CMK (cell line): Measurements from ENCODE around the gene KRT14.
A peak's percentile ranks its signal among the peaks of the same experiment; 100 is the strongest.
"Not testable (repeated sequence)": the region's sequence is repeated elsewhere in the genome, so short reads cannot be mapped to it uniquely, and the experiment has no call there.

Source experiments
- DNase-seq: peaks from one replicate; pipeline ENCODE4 v3.0.0-alpha.2; 2010; ENCODE audit warnings: low read depth

The KRT14 gene

DNA sequence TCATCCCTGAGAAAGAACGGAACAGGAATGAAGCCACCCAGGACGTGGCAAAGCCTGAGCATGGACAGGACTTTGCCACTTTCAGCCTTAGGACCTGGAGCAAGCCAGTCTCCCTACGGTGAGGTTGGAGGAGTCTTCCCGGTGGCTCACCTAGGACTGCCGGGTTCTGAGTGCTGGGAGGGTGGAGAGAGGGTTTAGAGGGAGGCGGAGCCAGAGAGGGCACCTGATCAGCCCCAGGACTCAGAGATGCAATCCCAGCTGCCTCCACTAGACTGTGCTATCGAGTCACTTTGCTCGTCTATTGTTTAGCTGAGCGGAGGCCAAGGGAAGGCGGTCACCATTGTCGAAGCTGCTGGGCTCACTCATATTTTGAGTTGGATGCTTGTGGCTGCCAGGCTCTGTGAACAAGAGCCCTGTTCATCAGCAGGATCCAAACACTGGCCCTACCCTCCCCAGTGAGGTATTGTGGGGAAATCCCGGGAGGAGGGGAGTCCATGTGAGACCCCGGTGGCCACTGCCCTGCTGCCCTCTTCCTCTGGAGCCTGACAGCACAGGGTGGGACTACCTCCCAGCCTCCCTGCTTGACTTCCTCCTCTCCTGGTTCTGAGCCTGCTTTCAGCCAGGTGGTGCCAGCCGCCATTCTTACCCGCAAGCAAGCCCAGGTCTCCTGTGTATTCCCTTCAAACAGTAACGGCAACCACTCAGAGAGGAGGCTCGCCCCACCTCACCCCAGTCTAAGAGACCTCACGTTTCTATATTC lies 7.0 kb downstream of the KRT14 start:
- peak; percentile 46 for DNase-seq

DNA sequence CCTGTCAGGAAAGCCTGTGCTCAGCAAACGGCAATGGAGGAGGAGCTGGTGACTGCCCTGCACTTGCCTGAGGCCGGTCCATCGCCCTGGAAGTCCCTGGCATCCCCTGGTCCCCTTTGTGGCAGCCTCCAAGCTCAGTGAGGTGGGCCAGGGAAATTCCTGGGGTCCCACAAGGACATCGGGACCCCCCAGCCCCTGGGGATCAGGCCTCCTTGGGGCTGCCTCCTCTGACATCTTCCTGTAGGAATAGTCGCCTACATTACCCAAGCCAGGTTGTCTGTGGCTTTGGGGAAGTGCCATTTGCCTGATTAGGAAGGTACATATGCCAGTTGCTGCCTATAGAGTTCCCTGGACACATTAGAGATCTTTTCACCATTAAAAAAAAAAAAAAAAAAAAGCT lies 7.7 kb downstream of the KRT14 start:
- no peak for DNase-seq

DNA sequence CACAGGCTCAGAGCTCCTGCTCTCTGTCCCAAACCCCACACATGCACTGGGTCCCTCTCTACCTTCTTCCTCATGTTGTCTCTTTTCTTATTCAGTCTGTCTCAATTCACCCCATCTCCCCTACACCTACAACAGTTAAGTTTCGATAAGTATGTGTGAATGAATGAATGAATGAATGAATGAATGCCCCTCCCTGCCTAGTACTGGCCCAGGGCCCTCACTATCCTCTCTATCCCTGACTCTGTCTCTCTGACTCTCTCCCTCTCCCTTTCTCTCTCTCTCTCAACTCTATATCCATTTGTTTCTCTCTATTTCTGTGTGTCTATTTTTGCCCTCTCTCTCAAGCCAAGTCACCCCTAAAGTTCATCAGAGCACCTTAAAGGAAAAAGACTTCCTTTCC lies 8.2 kb downstream of the KRT14 start:
- no peak for DNase-seq

DNA sequence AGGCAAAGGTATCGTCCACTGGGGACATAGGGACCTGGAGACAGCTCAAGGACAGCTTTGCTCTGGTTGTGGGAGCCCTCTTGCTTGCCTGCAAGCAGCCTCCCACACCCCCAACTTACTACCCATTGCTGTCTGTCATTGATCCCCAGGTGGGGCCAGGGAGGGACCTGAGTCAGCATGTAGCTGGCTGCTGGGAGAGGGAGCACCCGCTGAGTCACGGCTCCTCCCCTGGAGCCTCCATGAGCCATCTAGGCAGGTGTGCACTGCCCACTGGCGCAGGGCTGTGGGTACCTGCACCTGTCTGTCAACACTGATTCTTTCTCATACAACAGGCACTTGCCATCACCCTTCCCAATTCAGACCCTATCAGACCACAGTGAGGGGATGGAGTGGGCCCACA lies 10.0 kb downstream of the KRT14 start:
- DNase-seq = not testable (repeated sequence)

DNA sequence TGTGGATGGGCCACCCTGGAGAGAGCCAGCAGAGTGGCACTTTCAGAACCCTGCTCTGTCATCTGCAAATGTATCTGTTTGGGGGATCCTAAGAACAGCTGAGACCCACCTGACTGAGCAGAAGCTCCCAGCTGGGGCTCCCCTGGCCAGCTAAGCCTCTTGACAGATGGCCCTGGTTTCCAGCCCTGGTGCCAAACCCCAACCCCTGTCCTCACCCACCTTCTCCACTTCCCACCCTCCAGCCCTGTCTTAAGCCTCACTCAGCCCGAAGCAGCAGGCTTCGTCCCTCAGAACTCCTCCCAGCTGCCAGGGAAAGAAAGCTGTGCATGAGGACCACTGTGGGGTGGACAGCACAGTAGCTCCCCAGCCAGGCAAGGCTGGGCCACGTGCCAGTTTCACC lies 11.4 kb downstream of the KRT14 start:
- DNase-seq = no peak

DNA sequence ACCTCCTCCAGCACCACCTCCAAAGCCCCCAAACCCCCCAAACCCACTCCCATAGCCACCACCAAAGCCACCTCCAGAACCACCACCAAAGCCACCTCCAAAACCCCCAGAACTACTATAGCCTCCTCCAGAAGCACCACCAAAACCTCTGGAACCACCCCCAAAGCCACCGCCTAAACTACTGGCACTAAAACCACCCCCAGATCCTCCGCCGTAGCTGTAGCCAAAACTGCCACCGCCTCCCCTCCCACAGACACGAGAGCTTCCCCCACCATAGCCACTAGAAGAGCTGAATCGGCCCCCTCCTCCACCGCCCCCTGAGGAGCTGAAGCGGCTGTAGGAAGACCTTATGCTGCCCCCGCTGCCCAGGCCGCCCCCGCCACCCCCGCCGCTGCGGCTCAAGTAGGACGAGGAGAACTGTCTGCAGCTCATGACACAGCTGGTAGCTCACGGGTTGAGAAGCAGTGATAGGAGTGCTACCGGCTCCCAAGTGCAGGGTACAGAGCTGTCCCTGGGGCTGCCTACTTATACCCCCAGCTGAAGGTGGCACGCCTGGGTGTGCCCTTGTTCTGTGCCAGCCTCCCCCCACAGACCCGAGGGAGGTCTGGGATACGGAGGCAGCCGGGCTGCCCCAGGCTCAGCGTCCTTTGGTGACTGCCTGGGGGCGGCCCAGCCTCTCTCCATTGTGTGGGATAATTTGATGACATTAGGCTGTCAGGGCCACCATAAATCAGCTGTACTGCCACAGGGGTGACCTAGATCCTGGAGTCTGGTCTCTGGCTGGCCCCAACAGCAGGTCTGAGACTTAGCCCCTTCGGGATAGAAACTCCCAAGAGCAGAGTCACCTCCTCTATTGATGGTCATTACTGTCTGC lies 14.9 kb downstream of the KRT14 start, which contains the start of gene KRT9:
Gene KRT9, minus strand, starts transcription at position 499 of the 874 bp plus-strand sequence. Its CDS starts 67 bp downstream, at position 432.
- DNase-seq = no peak

DNA sequence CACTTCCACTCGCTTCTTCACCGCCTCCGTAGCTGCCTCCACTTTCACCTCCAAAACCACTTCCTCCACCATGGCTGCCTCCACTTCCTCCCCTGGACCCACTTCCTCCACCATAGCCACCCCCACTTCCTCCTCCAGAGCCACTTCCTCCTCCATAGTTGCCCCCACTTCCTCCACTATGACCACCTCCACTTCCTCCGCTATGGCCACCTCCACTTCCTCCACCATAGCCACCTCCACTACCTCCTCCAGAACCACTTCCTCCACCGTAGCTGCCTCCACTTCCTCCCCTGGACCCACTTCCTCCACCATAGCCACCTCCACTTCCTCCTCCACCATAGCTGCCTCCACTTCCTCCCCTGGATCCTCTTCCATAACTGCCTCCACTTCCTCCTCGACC lies 19.4 kb downstream of the KRT14 start:
- DNase-seq = no peak

DNA sequence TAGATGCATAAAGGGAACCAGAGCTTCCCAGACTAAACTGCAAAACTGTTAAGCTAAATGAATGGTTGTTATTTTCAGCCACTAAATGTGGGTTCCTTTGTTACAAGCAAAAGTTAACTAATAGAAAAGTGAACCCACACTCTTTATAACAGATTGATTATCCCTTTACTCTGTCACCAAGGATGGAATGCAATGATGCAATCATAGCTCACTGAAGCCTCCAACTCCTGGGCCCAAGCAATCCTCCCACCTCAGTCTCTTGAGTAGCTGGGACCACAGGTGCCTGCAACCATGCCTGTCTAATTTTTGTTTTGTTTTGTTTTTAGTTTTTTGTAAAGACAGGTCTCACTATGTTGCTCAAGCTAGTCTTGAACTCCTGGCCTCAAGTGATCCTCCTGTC lies 21.4 kb downstream of the KRT14 start:
- no peak for DNase-seq

DNA sequence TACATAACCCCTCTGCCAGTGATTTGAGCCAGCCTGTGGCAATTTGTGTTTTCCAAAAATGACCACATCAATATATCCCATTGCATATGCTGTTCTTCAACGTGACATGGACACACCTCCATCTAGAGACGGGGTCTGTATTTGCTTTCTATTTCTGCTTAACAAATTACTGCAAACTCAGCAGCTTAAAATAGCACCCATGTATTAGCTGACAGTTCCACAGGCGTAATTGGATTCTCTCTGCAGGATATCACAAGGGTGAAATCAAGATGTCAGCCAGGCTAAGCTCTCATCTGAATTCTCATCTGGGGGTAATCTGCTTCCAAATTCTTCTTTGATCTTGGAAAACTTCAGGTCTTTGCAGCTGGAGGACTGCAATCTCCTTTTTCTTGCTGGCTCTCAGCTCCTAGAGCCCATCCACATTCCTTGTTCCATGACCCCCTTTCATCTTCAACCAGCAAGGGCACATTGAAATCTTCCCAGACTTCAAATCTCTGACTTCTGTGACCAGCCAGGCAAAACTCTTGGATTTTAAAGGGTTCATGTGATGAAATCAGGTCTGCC lies 23.0 kb downstream of the KRT14 start:
- no peak for DNase-seq

DNA sequence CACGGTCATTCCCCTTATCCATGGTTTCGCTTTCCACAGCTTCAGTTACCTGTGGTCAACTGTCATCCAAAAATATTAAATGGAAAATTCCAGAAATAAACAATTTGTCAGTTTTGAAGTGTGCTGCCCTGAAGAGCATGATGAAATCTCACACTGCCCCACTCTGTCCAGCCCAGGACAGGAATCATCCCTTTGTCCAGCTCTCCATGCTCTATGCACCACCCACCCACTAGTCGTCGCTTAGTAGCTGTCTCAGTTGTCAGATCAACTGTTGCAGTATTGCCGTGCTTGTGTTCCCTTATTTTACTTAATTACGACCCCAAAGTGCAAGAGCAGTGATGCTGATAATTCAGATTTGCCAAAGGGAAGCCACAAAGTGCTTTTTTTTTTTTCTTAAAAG lies 25.1 kb downstream of the KRT14 start:
- DNase-seq = no peak

DNA sequence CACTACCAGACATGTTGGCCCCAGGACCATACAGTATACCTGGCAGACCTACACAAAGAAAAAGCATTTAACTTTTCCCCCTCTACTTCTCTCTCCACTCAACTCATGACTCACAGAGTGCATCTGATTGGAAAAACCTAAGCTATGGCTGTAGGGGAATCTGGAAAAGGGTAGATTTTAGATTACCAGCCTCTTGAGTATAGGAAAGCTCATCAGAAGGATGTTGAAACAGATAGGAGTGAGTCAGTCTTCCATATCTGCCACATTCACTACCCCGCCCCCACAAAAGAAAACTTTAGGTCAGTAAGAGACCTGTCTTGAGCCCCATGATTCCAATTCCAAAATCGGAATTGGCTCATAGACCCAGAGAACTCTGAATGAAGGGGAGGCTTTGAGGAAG lies 27.1 kb downstream of the KRT14 start:
- DNase-seq = no peak

DNA sequence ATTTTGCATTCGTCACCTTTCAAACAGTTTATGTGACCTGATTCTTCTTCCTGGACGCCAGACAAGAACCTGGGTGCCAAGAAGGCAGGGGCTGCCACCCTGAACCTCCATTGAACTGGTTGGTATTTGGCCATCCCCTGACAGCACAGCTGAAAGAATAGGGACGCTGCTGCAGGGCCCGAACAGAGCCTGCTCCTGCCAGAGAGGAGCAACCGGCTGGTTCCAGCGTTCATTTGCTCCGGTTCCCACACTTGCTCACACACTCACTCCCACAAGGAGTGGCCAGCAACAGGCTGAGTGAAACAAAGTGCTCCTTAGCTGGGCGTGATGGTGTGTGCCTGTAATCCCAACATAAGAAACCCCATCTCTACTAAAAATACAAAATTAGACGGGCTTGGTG lies 29.8 kb downstream of the KRT14 start:
- DNase-seq = no peak

DNA sequence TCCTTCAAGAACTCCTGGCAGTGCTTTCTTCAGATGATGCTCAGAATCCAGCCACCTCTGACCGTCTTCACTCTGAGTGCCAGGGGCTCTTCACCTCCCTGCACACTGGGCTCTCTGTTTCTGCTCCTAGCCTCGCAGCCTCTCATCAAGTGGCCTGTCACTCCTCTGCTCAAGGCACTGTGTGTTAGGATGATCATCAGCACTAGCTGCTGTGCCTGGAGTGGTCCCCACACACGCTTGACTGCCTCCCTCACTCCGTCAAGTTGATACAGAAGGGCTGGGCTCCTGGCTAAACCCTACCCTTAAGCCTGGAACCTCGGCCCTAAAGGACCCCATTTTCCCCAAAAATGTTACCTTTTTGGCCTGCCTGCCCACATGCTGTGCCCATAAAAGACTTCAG lies 30.4 kb downstream of the KRT14 start:
- DNase-seq = no peak

DNA sequence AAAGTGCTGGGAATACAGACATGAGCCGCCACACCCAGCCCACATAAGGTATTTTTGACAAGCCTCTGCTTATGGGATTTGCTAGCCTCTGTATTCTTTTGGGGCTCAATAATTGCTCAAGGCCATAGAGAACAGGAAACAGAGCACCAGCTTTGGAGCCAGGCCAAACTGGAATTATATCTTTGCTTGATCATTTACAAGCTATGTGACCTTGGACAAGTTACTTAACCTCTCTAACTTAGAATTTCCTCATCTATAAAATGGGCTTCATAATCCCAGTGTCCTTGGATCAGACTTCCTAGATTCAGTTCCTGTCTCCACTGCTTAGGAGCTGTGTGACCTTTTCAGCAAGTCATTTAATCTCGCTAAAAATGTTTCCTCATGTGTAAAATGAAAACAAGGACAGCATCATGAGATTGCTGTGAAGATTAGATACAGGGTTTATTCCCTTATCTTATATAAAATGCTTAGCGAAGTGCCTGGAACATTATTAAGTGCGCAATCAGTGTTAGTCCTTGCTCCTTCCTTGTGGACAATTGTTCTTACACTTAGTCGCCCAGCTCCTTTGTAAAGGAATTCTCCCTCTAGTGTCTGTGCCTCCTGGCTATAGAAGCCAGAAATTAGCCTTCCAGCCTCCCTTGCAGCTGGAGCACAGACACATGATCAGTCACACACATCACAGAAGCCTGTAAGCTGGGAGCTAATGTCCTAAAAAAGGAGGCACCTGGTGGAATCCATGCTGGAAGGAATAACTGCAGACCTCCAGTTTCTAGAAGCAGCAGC lies 31.4 kb downstream of the KRT14 start:
- no peak for DNase-seq

DNA sequence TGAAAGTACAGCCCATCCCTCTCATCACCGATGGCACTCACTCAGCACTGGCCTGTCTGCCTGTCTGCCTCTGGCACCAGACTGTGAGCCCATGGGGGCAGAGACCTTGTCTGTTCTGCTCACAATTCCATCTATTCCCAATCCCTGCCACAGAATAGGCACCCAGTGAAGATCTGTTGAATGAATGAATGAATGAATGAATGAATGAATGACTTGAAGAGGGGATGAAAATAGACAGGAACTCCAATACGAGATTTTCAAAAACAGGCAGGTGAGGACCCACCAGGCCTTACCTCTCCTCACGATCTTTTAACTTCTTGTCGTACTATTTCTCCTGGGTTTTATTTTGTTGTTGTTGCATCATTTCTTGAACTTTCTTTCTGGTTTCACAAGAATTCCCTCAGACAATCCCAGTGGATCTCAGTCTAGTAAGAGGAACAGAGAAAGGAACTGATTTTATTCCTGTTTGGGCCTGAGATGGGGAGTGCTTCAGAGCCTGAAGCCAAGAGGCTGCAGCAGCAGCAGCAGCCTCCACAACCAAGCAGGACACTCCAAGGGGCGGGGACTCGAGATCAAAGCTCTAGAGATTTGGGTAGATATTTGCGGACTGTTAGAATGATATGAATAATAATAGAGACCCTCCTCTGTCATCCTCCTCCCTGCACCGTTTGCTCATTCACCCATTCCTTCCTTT lies 32.6 kb downstream of the KRT14 start:
- DNase-seq = no peak

DNA sequence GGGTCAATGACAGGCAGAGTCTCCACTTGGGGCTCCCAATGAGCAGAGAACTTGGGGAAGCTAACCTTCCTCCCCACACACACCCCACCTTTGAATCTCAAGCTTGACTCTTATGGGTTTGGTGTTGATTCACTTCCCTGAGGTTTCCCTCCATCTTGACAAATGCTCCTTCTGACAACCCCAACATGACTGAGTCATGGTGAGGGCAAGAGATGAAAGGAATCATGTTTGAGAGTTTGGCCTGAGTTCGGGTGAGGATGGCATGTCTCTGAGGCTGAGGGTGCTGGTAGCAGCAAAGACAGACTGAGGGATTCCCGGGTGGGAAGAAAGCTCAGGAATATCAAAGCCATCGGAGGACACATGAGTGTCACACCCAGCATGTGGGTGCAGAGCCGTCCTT lies 33.5 kb downstream of the KRT14 start:
- DNase-seq = no peak

DNA sequence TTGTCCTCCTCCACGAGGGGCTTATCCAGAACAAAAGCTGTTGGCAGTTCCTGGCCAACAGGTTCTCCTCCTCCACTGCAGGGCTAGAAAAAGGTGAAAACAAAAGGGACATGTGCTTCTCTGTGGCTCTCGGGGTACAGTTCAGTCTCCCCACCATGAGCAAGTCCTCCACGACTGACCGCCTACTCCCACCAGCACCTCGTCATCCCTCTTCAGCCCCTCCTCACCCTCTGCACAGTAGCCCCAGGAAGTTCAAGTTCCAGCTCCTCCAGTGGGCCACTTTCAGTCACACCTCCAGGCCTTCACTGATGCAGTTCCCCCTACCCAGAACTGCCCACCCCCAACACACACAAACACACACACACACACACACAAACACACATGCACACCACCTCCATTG lies 34.2 kb downstream of the KRT14 start:
- DNase-seq = no peak

DNA sequence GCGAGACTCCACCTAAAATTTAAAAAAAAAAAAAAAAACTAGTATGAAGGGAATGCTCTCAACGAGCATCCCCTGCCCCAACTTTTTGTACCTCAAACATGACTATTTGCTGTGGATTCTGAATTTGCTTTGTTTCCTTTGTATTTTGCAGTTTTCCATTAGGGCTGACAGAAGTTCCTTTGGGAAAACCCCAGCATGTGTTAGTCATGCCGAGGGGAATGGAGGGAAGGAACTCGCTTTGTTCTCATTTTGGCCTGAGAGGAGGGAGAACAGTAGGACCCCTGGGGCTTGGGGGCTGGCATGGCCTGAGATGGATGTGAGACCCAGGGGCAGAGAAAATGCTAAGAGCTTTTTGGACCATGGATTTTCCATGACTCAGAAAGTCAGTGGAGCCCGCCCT lies 35.3 kb downstream of the KRT14 start:
- DNase-seq = no peak

DNA sequence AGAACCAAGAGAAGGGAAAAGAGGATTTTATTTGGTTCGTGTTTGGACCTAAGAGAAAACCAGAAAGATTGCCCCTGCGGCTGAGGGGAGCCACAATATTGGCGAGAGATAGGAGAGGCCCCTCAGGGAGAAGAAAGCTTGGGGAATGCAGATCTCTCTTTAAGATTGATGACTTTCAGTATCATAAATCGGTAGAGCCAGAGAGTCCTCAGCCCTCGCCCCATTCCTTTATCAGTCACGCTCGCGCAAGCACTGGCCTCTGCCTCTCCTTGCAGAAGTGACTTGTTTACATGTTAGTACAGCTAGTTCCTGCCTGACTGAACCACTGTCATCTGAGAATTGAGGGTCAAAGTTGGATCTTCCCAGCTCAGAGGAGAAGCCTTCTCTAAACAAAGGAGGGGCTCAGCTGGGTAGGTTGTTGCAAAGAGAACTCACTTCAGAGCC lies 37.1 kb downstream of the KRT14 start:
- DNase-seq = no peak

DNA sequence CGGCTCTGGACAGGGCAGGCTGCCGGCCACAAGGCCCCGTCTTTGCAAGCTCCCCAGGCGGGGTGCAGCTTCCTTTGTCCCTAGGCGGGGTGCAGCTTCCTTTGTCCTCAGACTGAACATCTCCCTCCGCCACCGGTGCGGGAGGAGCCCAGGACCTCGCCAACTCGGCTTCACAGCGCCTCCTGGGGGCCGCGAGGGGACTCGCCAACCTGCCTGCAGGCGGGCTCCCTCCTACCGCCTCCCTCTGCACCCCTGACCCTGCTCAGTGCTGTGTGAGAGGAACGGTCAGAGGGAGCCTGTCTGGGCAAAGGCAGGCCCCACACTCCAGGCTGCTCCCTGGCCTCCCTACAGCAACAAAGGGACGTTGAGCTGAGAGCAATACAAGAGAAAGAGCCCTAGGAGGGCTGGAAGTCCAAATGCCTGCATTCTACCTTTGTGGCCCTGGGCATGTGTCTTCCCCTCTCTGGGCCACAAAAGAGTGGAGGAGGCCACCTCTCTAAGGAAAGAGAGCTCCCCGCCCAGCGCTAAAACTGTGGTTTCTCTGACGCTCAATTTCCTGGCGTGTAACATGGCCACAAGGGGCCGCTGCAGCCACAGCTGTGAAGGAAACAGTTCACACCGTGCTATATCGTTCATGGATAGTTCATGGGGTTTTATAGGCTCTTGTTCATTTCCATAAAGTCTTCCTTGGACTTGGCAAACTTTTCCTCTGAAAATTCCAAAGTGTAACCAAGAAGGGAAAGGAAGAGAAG lies 37.7 kb downstream of the KRT14 start:
- peak; percentile 24 for DNase-seq
